22Rv1 (cell line): ENCODE results near the gene BHMT.

Experiments
- CTCF ChIP-seq: fragments of 450-650 bp; IDR thresholded peaks from 2 replicates; pipeline ENCODE4 v1.5.1; 2017; ENCODE audit warnings: mild to moderate bottlenecking
- ZFX ChIP-seq: fragments of 450-650 bp; IDR thresholded peaks from 2 replicates; pipeline ENCODE4 v1.6.1; 2017; ENCODE audit warnings: antibody characterized with exemption, borderline replicate concordance

GRCh38 chr5:79171635-79172245 is 60.1 kb downstream of the BHMT start:
- TF ChIP-seq CTCF (no peak), ZFX (no peak)
